IMR-90 (cell line): ENCODE measurements around the gene KCNMA1.

Source experiments
- BHLHE40 ChIP-seq: fragments of 150-350 bp; IDR thresholded peaks from 2 replicates; pipeline ENCODE4 v1.6.1; 2016; ENCODE audit warnings: mild to moderate bottlenecking, low read depth, low read length
- MAFK ChIP-seq: IDR thresholded peaks from 2 replicates; pipeline ENCODE4 v1.6.1; 2012; ENCODE audit warnings: low read depth, low read length, improper control_type of control experiment
- MAZ ChIP-seq: IDR thresholded peaks from 2 replicates; pipeline ENCODE4 v1.6.1; 2012; ENCODE audit warnings: low read depth, mild to moderate bottlenecking, low read length, improper control_type of control experiment, moderate library complexity, borderline replicate concordance
- POLR2A ChIP-seq: IDR thresholded peaks from 2 replicates; pipeline ENCODE4 v1.6.1; 2012; ENCODE audit warnings: mild to moderate bottlenecking, low read depth, low read length
- RCOR1 ChIP-seq: IDR thresholded peaks from 2 replicates; pipeline ENCODE4 v1.6.1; 2012; ENCODE audit warnings: mild to moderate bottlenecking, low read length, improper control_type of control experiment; ENCODE audit not compliant: insufficient replicate concordance
- TF ChIP-seq, protein P1 (sequence below): conservative IDR thresholded peaks from 2 replicates; pipeline ENCODE4 v1.5.1; 2012; ENCODE audit warnings: mild to moderate bottlenecking, low read depth, low read length, improper control_type of control experiment
- TF ChIP-seq, protein P2 (sequence below): fragments of 150-350 bp; IDR thresholded peaks from 2 replicates; pipeline ENCODE4 v1.6.1; 2016; ENCODE audit warnings: low read depth, mild to moderate bottlenecking, low read length, moderate library complexity, borderline replicate concordance
- TF ChIP-seq, protein P3 (sequence below): fragments of 150-350 bp; IDR thresholded peaks from 2 replicates; pipeline ENCODE4 v1.6.1; 2017; ENCODE audit warnings: mild to moderate bottlenecking, antibody characterized with exemption, low read length, low read depth

DNA sequence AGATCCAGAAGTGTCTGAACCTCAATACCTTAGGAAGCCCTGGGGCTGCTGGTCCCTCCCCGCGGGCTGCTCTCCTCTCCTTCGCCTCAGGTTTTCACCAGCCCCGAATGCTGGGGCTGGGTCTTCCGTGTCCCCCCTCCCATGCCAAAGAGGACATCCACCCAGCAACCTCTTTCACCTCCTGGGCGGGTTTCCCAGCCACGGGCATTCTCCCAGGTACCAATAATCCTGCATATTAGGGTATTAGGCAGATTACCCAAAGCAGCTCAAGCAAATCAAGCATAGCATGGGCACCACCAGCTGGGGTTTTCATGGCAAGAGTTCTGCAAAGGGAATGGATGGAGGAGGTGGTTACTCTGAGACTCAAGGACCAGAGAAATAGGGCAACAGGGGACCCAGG is 224.4 kb downstream of the KCNMA1 start:
- TF ChIP-seq, protein P1, sequence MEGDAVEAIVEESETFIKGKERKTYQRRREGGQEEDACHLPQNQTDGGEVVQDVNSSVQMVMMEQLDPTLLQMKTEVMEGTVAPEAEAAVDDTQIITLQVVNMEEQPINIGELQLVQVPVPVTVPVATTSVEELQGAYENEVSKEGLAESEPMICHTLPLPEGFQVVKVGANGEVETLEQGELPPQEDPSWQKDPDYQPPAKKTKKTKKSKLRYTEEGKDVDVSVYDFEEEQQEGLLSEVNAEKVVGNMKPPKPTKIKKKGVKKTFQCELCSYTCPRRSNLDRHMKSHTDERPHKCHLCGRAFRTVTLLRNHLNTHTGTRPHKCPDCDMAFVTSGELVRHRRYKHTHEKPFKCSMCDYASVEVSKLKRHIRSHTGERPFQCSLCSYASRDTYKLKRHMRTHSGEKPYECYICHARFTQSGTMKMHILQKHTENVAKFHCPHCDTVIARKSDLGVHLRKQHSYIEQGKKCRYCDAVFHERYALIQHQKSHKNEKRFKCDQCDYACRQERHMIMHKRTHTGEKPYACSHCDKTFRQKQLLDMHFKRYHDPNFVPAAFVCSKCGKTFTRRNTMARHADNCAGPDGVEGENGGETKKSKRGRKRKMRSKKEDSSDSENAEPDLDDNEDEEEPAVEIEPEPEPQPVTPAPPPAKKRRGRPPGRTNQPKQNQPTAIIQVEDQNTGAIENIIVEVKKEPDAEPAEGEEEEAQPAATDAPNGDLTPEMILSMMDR = no peak
- TF ChIP-seq MAFK (no peak), POLR2A (no peak), BHLHE40 (no peak), RCOR1 (no peak), MAZ (no peak)
- TF ChIP-seq, protein P2, sequence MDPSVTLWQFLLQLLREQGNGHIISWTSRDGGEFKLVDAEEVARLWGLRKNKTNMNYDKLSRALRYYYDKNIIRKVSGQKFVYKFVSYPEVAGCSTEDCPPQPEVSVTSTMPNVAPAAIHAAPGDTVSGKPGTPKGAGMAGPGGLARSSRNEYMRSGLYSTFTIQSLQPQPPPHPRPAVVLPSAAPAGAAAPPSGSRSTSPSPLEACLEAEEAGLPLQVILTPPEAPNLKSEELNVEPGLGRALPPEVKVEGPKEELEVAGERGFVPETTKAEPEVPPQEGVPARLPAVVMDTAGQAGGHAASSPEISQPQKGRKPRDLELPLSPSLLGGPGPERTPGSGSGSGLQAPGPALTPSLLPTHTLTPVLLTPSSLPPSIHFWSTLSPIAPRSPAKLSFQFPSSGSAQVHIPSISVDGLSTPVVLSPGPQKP = no peak
- TF ChIP-seq, protein P3, sequence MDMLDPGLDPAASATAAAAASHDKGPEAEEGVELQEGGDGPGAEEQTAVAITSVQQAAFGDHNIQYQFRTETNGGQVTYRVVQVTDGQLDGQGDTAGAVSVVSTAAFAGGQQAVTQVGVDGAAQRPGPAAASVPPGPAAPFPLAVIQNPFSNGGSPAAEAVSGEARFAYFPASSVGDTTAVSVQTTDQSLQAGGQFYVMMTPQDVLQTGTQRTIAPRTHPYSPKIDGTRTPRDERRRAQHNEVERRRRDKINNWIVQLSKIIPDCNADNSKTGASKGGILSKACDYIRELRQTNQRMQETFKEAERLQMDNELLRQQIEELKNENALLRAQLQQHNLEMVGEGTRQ = no peak
